Measurements from ENCODE around the gene CMSS1.

GRCh38 chr3:100022506-100022905 is 204.8 kb downstream of the CMSS1 start:
- TF ChIP-seq POLR2AphosphoS5 (IDR thresholded peaks at IDR 0.05) (no peak), CTCF (IDR thresholded peaks at IDR 0.05) (no peak), POLR2A (IDR thresholded peaks at IDR 0.05) (no peak), EP300 (IDR thresholded peaks at IDR 0.05; ENCODE audit: low read depth) (no peak)
